Measurements from ENCODE around the gene NOVA1.
A peak's percentile ranks its signal among the peaks of the same experiment; 100 is the strongest.

NOVA1 gene

GRCh38 chr14:26605602-26606001, 7.8 kb upstream of the NOVA1 start:
- no peaks in the 10 kb centered on the region for H3K27me3 ChIP-seq (ENCODE audit: control insufficient read depth, insufficient read depth, low read length)
- no peaks in the 10 kb centered on the region for H3K9me3 ChIP-seq (ENCODE audit: control insufficient read depth, low read length)
- H3K36me3 ChIP-seq (ENCODE audit: control insufficient read depth, insufficient read depth, low read length) = no peaks in the 10 kb centered on the region
- H3K4me1 ChIP-seq = no peaks in the 10 kb centered on the region
- no peak overlapping the region for H3K27ac ChIP-seq
- H2AFZ ChIP-seq = no peak overlapping the region
- no peak overlapping the region for H3K4me3 ChIP-seq (ENCODE audit: low read depth, low read length)
- TF ChIP-seq CTCF (IDR thresholded peaks at IDR 0.05) = no peak
- no peaks in the 10 kb centered on the region for H3K79me2 ChIP-seq
- no peak overlapping the region for H3K9ac ChIP-seq
- no peak overlapping the region for H3K4me2 ChIP-seq (ENCODE audit: low read length)

GRCh38 chr14:26602902-26603301, 5.1 kb upstream of the NOVA1 start:
- Histone ChIP-seq H3K36me3 (ENCODE audit: control insufficient read depth, insufficient read depth, low read length) (no peaks in the 10 kb centered on the region), H3K4me1 (no peaks in the 10 kb centered on the region), H3K79me2 (no peaks in the 10 kb centered on the region), H3K9ac (no peak overlapping the region), H3K27ac (no peak overlapping the region), H2AFZ (no peak overlapping the region), H3K9me3 (ENCODE audit: control insufficient read depth, low read length) (no peaks in the 10 kb centered on the region), H3K4me2 (ENCODE audit: low read length) (no peak overlapping the region), H3K27me3 (ENCODE audit: control insufficient read depth, insufficient read depth, low read length) (no peaks in the 10 kb centered on the region), H3K4me3 (ENCODE audit: low read depth, low read length) (no peak overlapping the region)
- no peak for TF ChIP-seq CTCF (IDR thresholded peaks at IDR 0.05)

GRCh38 chr14:26601856-26602255, 4.0 kb upstream of the NOVA1 start:
- Histone ChIP-seq H3K36me3 (ENCODE audit: control insufficient read depth, insufficient read depth, low read length) (no peaks in the 10 kb centered on the region), H3K79me2 (no peaks in the 10 kb centered on the region), H3K4me3 (ENCODE audit: low read depth, low read length) (no peak overlapping the region), H3K9ac (no peak overlapping the region), H3K4me1 (no peaks in the 10 kb centered on the region), H3K9me3 (ENCODE audit: control insufficient read depth, low read length) (no peaks in the 10 kb centered on the region), H2AFZ (no peak overlapping the region), H3K27me3 (ENCODE audit: control insufficient read depth, insufficient read depth, low read length) (no peaks in the 10 kb centered on the region), H3K27ac (no peak overlapping the region), H3K4me2 (ENCODE audit: low read length) (no peak overlapping the region)
- no peak for TF ChIP-seq CTCF (IDR thresholded peaks at IDR 0.05)

GRCh38 chr14:26599291-26599690, 1.5 kb upstream of the NOVA1 start:
- H3K9ac ChIP-seq = no peak overlapping the region
- H3K36me3 ChIP-seq (ENCODE audit: control insufficient read depth, insufficient read depth, low read length) = no peaks in the 10 kb centered on the region
- no peaks in the 10 kb centered on the region for H3K4me1 ChIP-seq
- H3K27me3 ChIP-seq (ENCODE audit: control insufficient read depth, insufficient read depth, low read length) = no peaks in the 10 kb centered on the region
- no peak for TF ChIP-seq CTCF (IDR thresholded peaks at IDR 0.05)
- H3K27ac ChIP-seq = no peak overlapping the region
- no peaks in the 10 kb centered on the region for H3K9me3 ChIP-seq (ENCODE audit: control insufficient read depth, low read length)
- no peak overlapping the region for H3K4me2 ChIP-seq (ENCODE audit: low read length)
- H2AFZ ChIP-seq = peak overlapping the region; percentile 91
- H3K4me3 ChIP-seq (ENCODE audit: low read depth, low read length) = no peak overlapping the region
- H3K79me2 ChIP-seq = no peaks in the 10 kb centered on the region

- Histone ChIP-seq H3K27me3 (ENCODE audit: control insufficient read depth, insufficient read depth, low read length) (no peaks in the 10 kb centered on the region), H3K79me2 (no peaks in the 10 kb centered on the region), H3K36me3 (ENCODE audit: control insufficient read depth, insufficient read depth, low read length) (no peaks in the 10 kb centered on the region), H3K9me3 (ENCODE audit: control insufficient read depth, low read length) (no peaks in the 10 kb centered on the region), H3K27ac (peak overlapping the region; percentile 86), H3K4me3 (ENCODE audit: low read depth, low read length) (peak overlapping the region; percentile 67), H3K9ac (no peak overlapping the region), H2AFZ (peak overlapping the region; percentile 91), H3K4me2 (ENCODE audit: low read length) (peak overlapping the region; percentile 98), H3K4me1 (no peaks in the 10 kb centered on the region)
- TF ChIP-seq CTCF (IDR thresholded peaks at IDR 0.05) = no peak
Observed at GRCh38 chr14:26598672-26599131, 869 bp upstream of the NOVA1 start.

Data from parathyroid adenoma (tissue), 2 donors.